ENCODE data around the gene TRPV3.

DNA sequence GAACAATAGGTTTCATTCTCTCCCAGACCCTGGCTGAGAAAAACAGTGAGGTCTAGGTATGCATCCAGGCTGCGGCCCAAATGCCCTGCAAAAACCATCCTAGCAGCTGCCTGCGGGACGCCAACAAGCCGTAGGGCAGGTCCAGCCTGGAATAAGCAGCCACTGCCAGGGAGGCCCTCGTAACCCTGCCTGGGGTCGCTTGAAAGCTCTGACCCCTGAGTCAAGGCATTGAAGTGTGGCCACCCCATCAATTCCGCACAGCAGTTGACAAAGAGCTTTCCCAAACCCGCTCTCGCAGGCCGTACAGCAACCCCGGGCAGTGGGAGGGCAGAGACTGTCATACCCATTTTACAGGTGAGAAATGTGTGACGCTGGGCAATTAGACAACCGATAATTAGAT lies 40.5 kb upstream of the TRPV3 start:
- TF ChIP-seq, protein P1, sequence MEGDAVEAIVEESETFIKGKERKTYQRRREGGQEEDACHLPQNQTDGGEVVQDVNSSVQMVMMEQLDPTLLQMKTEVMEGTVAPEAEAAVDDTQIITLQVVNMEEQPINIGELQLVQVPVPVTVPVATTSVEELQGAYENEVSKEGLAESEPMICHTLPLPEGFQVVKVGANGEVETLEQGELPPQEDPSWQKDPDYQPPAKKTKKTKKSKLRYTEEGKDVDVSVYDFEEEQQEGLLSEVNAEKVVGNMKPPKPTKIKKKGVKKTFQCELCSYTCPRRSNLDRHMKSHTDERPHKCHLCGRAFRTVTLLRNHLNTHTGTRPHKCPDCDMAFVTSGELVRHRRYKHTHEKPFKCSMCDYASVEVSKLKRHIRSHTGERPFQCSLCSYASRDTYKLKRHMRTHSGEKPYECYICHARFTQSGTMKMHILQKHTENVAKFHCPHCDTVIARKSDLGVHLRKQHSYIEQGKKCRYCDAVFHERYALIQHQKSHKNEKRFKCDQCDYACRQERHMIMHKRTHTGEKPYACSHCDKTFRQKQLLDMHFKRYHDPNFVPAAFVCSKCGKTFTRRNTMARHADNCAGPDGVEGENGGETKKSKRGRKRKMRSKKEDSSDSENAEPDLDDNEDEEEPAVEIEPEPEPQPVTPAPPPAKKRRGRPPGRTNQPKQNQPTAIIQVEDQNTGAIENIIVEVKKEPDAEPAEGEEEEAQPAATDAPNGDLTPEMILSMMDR (IDR thresholded peaks at IDR 0.05; ENCODE audit: insufficient read depth, low read length, poor library complexity, severe bottlenecking), result no peak
- TF ChIP-seq EZH2phosphoT487 (conservative IDR thresholded peaks at IDR 0.05; ENCODE audit: low read length), result no peak

All from SU-DHL-6 (cell line).